ENCODE data around the gene YY1.

GRCh38 chr14:100236881-100237280 is 2.1 kb upstream of the YY1 start:
- no peak for TF ChIP-seq POLR2AphosphoS5 (IDR thresholded peaks at IDR 0.05; ENCODE audit: borderline replicate concordance, low read depth, low read length)
- no peak for TF ChIP-seq EZH2 (IDR thresholded peaks at IDR 0.05)
- no peak for TF ChIP-seq FOXP2 (optimal IDR thresholded peaks at IDR 0.05; ENCODE audit: control extremely low read depth, extremely low read length, insufficient read depth)

All from SK-N-MC (cell line).